Iris pigment epithelial cell (primary cell): ENCODE measurements around the gene ERC2.

Experiments used
- DNase-seq: peaks from one replicate; pipeline ENCODE4 v3.0.0-alpha.2; 2011; ENCODE audit warnings: low read depth

ERC2 gene

GRCh38 chr3:55641964-55642363 lies 826.3 kb downstream of the ERC2 start:
- no peak for DNase-seq

GRCh38 chr3:55639896-55640765 lies 828.1 kb downstream of the ERC2 start:
- DNase-seq, result no peak

GRCh38 chr3:55639143-55639542 lies 829.1 kb downstream of the ERC2 start:
- no peak for DNase-seq

- DNase-seq, result no peak
Observed at GRCh38 chr3:55637906-55638638, 830.2 kb downstream of the ERC2 start.

GRCh38 chr3:55636300-55637195 lies 831.7 kb downstream of the ERC2 start:
- no peak for DNase-seq

- peak; percentile 71 for DNase-seq
Observed at GRCh38 chr3:55634345-55634744, 833.9 kb downstream of the ERC2 start.

GRCh38 chr3:55633333-55633732 lies 834.9 kb downstream of the ERC2 start:
- DNase-seq, result no peak

- DNase-seq, result peak; percentile 58
Observed at GRCh38 chr3:55631766-55632331, 836.4 kb downstream of the ERC2 start.

- DNase-seq, result no peak
Observed at GRCh38 chr3:55630921-55631299, 837.4 kb downstream of the ERC2 start.

- DNase-seq, result no peak
Observed at GRCh38 chr3:55630280-55630920, 837.9 kb downstream of the ERC2 start.

- peak; percentile 79 for DNase-seq
Observed at GRCh38 chr3:55629432-55629831, 838.8 kb downstream of the ERC2 start.

- DNase-seq, result no peak
Observed at GRCh38 chr3:55626279-55626665, 842.0 kb downstream of the ERC2 start.

- DNase-seq, result peak; percentile 85
Observed at GRCh38 chr3:55624238-55624637, 844.0 kb downstream of the ERC2 start.

- peak; percentile 48 for DNase-seq
Observed at GRCh38 chr3:55623786-55624185, 844.5 kb downstream of the ERC2 start.

- peak; percentile 81 for DNase-seq
Observed at GRCh38 chr3:55622733-55623132, 845.5 kb downstream of the ERC2 start.

- peak; percentile 84 for DNase-seq
Observed at GRCh38 chr3:55622116-55622515, 846.2 kb downstream of the ERC2 start.

- no peak for DNase-seq
Observed at GRCh38 chr3:55621648-55622047, 846.6 kb downstream of the ERC2 start.

GRCh38 chr3:55621026-55621422 lies 847.2 kb downstream of the ERC2 start:
- no peak for DNase-seq

- DNase-seq, result peak; percentile 95
Observed at GRCh38 chr3:55620351-55621025, 847.8 kb downstream of the ERC2 start.

- no peak for DNase-seq
Observed at GRCh38 chr3:55619046-55619808, 849.0 kb downstream of the ERC2 start.
